ENCODE measurements around the gene MAP3K7.

The MAP3K7 gene

GRCh38 chr6:90530882-90531281 is 56.0 kb downstream of the MAP3K7 start:
- no peak for DNase-seq (ENCODE audit: low spot score)

GRCh38 chr6:90525421-90525820 is 61.5 kb downstream of the MAP3K7 start:
- DNase-seq (ENCODE audit: low spot score): no peak

DNA sequence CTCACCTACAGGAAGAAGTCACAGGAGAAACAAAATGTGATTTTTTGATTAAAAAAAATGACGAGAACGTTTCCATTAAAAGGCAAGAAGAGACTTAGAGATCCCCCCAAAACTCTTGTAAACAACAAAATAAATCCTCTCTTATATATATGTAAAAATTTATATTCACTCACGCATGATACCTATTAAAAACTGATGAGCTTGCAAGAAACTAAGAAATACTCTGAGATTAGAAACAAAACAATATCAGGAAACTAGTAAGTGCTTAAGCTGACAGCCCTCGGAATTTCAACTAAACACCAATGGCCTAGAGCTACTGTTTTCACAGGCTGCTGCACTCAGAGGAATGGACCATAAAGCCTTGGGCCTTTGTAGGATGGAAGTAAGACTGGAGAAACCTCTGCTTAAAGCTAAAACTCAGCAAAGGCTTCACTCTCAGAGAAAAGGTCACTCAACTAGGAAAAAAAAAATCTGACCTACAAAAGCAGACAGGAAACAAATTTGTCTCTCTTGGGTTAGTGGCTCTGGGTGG is 63.0 kb downstream of the MAP3K7 start:
- no peak for DNase-seq (ENCODE audit: low spot score)

GRCh38 chr6:90521955-90522354 is 64.9 kb downstream of the MAP3K7 start:
- DNase-seq (ENCODE audit: low spot score): no peak

DNA sequence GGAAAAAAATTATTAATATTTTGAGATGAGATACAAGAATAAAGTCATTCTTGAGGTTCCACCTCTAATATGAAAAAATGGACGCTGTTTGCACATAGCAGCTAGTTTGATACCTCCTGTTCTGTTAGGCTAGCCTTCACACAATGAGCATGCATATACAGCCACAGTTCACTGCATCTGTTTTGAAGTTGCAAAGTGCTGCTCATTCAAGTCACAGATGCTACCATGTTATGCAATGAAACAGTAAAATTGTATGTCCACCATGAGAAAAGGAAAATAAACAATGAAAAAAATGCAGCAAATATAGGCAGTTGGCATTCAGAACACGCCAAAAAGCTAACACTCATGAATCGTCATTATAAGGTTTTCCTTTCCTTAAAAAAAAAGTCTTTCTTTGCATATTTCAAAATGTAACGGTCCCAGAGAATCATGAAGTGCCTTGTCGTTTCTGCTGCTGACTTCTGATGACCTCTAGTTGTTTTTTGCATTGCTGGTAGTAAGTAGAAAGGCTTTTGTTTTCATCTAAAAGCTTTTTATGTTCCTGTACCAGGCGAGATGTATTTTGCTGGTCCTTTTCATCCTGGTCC is 70.7 kb downstream of the MAP3K7 start:
- no peak for DNase-seq (ENCODE audit: low spot score)

DNA sequence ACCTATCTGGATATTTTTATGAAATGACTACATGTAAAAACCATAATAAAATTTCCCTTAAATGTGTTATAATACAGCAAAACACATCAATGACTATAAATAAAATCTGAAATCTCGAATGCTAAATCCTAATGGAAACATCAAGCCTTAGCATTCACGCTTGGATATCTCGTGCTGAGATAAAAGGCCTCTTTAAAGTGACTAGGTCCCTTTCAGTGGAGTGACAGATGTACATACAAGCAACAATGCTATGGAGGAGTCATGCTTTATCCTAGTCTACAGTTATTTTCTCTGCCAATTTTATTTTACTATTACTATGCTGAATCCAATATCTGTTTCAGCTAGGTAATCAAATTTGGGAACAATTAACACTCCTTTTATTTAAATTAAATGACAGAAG is 72.4 kb downstream of the MAP3K7 start:
- DNase-seq (ENCODE audit: low spot score): no peak

- no peak for DNase-seq (ENCODE audit: low spot score)
Observed at GRCh38 chr6:90508753-90509152, 78.1 kb downstream of the MAP3K7 start.

DNA sequence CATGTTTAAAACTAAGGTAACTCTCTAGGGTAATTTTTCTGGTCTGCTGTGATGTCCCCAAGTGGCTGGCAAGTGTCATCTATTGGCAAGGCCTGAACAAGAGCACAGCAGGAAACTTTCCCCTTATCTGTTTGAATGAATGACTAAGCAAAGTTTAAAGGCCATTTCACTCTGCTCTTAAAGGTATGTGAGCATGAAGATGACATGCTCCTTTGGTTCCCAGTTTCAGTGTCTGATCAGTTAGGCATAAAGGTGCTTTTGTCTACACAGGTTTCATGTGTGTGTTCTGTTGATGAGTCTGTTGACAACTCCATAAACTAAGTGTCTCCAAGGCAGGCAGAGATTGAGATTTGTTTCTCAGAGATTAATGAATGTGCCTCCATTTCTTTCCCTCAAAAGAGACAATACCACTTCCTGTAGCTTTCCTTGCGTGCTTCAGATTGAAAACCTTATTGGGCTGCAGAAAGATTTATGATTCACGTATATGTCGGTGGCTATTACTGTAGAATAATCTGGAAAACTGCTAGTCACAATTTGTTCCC is 83.9 kb downstream of the MAP3K7 start:
- DNase-seq (ENCODE audit: low spot score): no peak

- DNase-seq (ENCODE audit: low spot score): no peak
Observed at GRCh38 chr6:90502381-90502780, 84.5 kb downstream of the MAP3K7 start.

DNA sequence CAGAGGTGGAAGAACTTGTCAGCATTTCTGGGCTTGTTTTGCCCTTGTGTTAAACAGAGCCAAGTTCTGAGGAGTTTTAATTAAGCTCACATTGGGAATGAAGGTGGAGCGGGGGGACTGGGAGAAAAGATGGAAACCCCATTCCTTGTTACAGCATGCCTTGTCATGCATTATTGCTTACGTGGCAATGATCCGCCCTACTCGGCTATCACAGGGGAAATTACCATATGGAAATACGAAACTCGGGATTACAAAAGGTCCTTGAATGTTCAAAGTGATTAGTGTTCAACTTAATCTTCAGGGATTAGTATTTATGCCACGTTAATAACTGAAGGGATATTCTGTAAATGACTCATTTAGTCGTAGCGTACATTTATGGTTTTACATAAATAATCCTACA is 86.4 kb downstream of the MAP3K7 start:
- DNase-seq (ENCODE audit: low spot score): no peak

DNA sequence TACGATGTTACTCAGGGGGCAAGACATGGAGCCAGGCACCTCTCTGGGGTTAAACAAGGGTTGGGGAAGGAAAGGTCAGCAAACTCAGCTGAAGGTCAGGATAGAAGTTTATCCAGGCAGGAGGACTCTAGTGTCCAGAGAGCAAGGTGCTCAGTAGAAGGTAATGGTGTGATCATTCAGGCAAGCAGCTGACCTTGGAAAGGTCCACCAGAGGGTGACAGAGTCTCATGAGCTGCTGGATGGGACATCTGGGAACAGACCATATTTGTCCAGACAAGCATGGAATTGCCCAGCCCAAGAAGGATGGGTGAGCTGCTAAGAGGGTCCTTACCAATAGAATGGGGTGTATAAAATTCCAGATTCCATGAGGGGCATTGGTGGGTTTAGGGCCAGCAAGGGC is 89.5 kb downstream of the MAP3K7 start:
- DNase-seq (ENCODE audit: low spot score): no peak

DNA sequence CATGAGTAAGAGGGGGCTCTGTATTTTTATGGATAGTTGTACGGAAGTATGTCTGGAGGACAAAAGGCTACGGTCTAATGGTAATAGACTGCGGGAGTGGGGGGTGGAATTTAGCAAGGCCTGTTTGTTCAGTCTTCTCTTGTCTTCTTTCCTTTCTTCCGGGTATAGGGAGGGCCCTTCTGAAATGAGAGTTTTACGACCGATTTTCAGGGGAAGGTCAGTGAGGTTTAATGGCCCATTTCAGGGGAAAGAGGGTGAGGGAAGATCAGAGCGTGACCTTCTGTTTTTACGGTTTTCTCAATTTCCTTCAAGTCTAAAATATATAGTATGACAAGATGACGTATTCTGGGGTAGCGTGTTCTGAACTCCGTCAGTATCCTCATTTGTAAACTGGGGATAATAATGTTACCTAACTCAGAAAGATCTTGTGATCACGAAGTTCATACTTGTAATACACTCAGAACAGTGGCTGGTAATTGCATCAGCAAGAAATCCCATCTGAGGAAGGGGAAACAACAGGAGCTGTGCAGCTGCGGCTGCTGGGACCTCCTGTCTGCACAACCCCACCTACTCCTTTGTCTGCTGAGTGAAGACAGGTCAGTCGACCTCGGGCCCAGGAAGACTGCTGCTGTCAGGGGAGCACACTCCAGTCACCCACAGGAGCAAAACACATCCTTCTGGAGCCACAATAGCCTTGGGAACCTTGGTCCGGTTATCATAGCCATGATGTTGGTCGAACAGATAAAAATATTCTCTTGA is 90.4 kb downstream of the MAP3K7 start:
- peak; percentile 36 for DNase-seq (ENCODE audit: low spot score)

DNA sequence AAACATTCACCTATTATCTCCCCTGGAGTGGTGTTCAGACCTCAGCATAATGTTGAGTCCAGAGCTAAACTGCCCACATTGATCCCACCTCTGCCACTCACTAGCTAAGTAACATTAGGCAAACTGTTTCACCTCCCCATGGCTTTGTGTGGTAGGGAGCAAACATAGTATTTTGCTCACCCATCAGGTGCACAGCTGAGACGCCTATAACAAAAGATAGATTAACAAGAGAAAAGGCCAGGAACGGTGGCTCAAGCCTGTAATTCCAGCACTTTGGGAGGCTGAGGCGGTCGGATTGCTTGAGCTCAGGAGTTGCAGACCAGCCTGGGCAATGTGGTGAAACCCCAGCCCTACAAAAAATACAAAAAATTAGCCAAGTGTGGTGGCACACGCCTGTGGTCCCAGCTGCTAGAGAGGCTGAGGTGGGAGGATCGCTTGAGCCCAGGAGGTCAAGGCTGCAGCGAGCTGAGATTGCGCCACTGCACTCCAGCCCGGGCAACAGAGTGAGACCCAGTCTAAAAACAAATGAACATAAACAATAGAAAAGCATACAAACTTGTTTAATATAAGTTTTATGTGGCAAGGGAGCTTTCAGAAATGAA is 91.6 kb downstream of the MAP3K7 start:
- DNase-seq (ENCODE audit: low spot score): no peak

DNA sequence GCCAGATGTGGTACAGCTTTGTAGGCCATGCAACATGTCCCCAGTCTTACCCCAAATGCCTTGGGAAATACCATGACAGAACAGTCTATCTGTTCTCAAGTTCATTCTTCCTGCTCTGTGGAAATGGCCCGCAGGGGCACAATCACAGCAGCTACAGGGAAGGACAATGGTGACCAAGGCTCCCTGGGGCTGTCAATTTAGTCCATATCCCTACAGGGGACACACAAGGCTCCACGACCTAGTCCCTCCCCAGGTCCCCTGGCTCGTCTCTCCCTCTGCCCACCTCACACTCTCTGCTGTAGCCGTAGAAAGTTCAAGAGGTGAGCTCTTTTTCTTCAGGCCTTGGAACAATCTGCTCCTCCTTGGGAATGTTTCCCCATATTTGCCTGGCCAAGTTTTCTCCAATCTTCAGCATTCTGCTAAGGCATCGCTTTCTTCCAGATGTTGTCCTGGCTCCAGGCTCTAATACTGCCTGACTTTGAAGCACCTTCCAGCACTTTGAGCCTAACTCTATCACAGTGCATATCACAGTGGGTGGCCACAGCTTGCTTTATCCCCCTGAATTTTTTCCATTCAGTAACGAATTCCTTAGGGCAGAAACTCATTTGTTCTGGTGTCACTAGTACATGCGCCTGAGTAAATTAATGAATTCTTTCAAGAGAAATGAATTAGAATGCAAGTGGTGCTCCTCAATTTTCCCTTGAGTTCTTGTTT is 92.6 kb downstream of the MAP3K7 start:
- DNase-seq (ENCODE audit: low spot score): no peak

DNA sequence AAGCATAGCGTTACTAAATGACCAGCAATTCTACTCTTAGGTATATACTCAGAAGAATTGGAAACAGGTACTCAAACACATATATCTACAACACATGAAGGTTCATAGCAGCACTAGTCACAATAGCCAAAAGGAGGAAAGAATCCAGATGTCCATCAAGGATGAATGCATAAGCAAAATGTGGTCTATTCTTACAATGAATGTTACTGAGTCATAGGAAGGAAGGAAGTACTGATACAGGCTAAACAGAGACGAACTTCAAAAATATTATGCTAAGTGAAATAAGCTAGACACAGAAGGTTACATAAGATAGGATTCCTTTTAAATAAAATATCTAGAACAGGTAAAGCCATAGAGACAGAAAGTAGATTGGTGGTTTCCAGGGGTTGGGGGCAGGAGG is 93.5 kb downstream of the MAP3K7 start:
- DNase-seq (ENCODE audit: low spot score): no peak

DNA sequence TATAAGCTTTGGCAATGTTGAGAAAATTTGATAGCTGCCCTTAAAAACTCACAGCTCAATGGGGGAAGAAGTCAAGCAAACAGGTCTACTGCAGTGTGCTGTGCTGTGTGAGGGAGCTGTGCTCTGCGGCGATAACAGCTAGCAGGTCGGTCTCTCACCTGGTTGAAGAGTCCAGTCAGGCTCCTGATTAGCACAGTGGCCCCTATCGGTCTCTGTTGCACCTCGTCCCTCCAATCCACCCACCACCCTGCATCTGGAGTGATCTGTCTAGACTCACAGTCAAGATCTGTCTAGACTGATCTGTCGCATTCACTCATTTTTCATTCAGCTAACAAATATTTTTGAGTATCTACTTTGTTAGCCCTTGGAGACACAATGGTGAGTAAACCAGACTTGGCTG is 94.1 kb downstream of the MAP3K7 start:
- DNase-seq (ENCODE audit: low spot score): no peak

DNA sequence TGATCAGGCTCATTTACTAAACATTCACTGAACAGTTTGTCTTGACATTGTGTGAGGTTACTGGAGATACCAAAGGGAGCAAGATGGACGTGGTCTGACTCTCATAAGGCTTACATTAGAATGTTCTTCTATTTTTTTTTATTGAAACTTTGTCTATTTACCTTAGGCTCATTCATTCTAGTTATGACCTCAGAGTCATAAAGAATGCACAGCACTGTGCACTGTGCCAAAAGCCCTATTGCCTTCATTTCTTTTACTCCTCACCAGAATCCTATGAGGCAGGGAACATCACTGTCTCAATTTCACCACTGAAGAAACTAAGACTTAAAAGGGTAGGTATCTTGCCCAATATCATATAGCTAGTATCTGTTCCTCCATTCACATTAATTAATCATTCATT is 94.5 kb downstream of the MAP3K7 start:
- DNase-seq (ENCODE audit: low spot score): no peak

GRCh38 chr6:90490030-90490716 is 96.7 kb downstream of the MAP3K7 start:
- no peak for DNase-seq (ENCODE audit: low spot score)

DNA sequence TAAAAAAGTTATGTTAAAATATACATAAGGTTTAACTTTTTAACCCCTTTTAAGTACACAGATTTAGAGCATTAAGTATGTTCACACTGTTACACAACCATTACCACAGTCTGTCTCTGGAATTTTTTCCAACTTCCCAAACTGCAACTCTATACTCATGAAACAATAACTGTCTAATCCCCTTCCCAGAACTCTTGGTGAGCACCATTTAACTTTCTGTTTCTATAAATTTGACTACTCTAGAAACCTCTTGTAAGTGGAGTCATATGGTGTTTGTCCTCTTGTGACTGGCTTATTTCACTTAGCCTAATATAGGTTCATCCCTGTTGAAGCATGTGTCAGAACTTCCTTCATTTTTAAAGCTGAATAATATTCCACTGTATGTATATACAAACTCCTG is 98.1 kb downstream of the MAP3K7 start:
- no peak for DNase-seq (ENCODE audit: low spot score)

DNA sequence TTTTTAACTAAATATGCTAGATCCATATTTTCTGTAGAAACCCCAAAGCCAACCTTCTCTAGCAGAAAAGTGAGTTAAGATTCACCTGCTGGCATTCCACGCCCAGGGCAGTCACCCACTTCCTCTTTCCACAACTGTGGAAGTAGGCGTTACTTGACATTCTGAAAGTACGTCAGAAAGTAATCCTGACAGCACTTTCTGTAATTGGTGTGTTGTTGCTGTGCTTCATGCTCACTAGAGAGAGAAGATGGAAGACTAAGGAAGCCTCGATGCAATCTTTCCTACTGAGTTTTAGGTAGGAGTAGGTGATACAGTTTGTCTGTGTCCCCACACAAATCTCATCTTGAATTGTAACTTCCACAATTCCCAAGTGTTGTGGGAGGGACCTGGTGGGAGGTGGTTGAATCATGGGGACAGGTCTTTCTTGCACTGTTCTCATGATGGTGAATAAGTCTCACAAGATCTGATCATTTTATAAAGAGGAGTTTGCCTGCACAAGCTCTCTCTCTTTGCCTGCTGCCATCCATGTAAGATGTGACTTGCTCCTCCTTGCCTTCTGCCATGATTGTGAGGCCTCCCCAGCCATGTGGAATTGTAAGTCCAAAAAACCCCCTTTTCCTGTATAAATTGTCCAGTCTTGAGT is 101.1 kb downstream of the MAP3K7 start:
- no peak for DNase-seq (ENCODE audit: low spot score)

DNA sequence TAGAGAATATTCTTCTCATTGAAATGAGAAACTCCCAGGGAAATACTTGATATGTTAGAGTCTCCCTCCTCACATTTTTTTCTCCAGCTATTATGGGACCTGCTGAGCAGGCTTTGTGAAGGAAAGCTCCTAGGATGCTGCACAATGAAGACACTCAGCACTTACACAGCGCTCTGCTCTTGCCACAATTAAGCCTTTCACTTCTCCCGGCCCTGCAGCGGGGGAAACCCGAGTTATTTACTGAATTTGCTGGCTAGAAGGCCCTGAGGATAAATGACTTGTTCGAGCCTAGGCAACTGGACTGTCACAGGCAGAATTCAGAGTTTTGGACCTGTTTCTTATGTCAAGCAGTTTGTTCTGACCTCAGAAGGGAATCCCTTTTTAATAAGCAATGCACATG is 102.0 kb downstream of the MAP3K7 start:
- no peak for DNase-seq (ENCODE audit: low spot score)

Data from SK-N-DZ (cell line).